GM12873 (cell line): ENCODE results near the gene PROZ.

ENCODE experiments used
- TF ChIP-seq, protein P1 (sequence below): IDR thresholded peaks from 2 replicates; pipeline ENCODE4 v1.5.1; 2012; ENCODE audit warnings: low read depth, mild to moderate bottlenecking, moderate library complexity, low read length, control low read depth; ENCODE audit not compliant: insufficient read depth; ENCODE audit errors: missing control alignments

PROZ gene

DNA sequence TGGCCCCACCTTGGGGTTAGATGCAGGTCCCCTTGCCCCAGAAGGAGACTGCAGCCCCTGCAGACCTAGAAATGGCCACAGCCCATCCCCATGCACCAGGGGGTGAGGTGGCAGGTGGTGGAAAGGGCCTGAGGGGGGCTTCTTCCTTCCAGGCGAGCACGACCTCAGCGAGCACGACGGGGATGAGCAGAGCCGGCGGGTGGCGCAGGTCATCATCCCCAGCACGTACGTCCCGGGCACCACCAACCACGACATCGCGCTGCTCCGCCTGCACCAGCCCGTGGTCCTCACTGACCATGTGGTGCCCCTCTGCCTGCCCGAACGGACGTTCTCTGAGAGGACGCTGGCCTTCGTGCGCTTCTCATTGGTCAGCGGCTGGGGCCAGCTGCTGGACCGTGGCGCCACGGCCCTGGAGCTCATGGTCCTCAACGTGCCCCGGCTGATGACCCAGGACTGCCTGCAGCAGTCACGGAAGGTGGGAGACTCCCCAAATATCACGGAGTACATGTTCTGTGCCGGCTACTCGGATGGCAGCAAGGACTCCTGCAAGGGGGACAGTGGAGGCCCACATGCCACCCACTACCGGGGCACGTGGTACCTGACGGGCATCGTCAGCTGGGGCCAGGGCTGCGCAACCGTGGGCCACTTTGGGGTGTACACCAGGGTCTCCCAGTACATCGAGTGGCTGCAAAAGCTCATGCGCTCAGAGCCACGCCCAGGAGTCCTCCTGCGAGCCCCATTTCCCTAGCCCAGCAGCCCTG is 40.0 kb upstream of the PROZ start:
- TF ChIP-seq, protein P1, sequence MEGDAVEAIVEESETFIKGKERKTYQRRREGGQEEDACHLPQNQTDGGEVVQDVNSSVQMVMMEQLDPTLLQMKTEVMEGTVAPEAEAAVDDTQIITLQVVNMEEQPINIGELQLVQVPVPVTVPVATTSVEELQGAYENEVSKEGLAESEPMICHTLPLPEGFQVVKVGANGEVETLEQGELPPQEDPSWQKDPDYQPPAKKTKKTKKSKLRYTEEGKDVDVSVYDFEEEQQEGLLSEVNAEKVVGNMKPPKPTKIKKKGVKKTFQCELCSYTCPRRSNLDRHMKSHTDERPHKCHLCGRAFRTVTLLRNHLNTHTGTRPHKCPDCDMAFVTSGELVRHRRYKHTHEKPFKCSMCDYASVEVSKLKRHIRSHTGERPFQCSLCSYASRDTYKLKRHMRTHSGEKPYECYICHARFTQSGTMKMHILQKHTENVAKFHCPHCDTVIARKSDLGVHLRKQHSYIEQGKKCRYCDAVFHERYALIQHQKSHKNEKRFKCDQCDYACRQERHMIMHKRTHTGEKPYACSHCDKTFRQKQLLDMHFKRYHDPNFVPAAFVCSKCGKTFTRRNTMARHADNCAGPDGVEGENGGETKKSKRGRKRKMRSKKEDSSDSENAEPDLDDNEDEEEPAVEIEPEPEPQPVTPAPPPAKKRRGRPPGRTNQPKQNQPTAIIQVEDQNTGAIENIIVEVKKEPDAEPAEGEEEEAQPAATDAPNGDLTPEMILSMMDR: no peak

DNA sequence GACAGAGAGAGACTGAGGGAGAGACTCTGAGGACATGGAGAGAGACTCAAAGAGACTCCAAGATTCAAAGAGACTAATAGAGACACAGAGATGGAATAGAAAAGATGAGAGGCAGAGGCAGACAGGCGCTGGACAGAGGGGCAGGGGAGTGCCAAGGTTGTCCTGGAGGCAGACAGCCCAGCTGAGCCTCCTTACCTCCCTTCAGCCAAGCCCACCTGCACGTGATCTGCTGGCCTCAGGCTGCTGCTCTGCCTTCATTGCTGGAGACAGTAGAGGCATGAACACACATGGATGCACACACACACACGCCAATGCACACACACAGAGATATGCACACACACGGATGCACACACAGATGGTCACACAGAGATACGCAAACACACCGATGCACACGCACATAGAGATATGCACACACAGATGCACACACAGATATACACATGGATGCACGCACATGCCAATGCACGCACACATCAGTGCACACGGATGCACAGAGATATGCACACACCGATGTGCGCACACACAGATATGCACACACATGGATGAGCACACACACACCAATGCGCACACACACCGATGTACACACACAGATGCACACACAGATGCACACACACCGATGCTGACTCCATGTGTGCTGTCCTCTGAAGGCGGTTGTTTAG is 39.2 kb upstream of the PROZ start:
- TF ChIP-seq, protein P1: no peak

DNA sequence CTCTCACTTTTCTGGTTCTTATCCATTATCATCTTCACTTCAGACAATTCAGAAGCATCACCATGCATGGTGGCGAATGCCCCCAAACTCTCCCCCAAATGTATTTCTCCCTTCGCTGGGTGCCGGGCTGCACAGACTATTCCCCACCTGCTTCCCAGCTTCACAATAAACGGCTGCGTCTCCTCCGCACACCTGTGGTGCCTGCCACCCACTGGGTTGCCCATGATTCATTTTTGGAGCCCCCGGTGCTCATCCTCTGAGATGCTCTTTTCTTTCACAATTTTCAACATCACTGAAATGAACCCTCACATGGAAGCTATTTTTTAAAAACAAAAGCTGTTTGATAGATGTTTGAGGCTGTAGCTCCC is 38.6 kb upstream of the PROZ start:
- TF ChIP-seq, protein P1: no peak

DNA sequence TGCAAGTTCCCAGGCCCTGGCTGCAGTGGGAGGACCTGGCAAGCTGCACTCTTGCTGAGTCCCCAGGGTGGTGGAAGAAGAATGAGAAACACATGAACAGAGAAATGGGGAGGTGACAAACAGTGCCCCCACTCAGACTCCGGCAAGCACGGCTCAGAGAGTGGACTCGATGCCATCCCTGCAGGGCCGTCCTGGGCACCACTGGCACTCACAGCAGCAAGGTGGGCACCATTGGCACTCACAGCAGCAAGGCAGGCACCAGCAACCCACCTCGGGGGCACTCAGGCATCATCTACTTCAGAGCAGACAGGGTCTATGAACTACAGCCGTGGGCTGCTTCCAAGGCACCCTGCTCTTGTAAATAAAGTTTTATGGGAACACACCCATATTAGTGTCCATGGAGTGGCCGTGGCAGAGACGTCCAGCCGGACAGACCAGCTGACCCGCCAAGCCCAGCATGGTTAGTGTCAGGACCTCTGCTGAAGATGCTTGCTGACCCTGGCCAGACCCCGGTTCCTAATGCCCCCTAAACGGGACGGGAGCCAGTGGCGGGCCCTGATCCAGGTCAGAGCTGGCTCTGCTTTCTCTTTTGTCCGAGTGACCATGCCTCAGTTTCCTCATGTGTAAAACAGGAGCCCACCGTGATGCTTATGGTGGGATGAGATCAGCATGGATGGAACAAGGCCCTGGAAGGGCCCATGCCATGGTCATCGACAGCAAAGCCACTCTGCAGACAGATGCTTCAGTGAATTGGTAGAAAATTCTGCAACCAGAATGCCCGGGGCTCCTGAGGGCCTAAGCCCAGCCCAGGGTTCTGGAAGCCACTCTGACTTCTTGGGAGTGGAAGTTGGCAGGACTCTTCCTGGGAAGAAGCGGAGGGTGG is 37.9 kb upstream of the PROZ start:
- TF ChIP-seq, protein P1: no peak

DNA sequence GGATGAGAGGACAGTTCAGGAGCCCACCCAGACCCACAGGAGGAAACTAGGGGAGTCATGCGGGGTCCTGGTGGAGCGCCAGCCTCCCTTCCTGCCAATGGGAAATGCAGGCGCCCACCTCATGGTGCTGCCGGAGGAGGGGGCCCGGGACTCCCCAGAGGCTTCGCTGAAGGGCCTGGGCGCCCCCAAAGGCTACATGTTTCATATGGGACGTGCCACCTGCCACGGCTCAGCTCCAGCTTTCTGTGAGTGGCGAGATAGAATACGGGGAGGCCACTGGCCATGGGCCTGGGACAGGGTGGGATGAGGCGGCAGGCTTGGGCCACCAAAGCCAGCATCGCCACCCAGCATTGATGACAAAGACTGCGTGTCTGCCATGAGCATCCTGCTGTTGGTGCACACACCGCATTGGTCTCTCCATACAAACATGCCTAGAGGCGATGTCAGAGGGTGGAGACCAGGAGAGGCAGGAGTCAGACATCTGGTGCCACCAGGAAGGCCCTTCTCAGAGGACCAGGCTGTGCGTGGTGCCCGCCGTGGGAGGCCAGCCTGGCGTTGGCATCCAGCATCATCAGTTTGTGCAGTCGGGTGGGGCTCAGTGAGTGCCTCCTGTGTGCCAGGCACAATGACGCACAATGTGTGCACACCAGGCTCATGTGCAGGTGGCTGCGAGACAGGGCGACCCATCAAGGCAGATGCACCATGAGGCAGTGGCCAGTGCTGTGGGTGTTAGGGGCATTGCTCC is 37.1 kb upstream of the PROZ start:
- TF ChIP-seq, protein P1: no peak

DNA sequence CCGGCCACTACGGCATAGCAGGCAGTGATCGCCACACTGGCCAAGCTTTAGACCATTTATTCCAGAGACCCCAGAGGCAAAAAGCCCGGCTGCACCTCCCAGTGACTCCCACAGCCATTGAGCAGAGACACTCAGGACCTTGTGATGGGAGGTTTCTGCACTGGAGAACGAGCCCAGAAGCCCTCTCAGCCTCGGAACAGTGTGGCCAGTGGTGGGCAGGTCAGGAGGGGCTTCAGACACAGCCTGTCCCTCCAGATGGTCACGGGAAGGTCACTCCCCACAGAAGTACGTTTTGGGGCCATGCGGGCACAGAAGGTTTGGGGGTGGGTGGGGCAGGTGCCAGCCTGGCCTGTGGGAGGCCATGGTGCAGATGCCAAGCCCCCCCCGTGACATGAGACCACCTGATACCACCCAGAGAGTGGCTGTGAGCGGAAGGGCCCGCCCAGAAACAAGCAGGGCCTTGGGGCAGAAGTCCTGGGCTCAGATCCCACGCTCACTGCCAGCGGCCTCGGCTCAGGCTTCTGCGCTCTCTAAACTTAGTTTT is 36.4 kb upstream of the PROZ start:
- TF ChIP-seq, protein P1: no peak
